ENCODE results near the gene CD22. TPM values are rescaled to one million over a fixed set of nuclear protein-coding genes. Genes with fewer than 3 reads are reported as not detected.

The CD22 gene
- total and polyA plus RNA-seq, 2 of the 8 experiments (the other 6 are each of a cell fraction or from before 2014, with no cell fraction given) = 0.06 to 0.60 TPM

- Histone ChIP-seq H3K4ac (replicated peaks; ENCODE audit: insufficient read length, low read depth, low read length) (no peak overlapping the region), H3K9ac (replicated peaks in 1 of 4; ENCODE audit: extremely low read depth in 1 of 4, low read depth in 3 of 4, low read length in 3 of 4) (no peak overlapping the region), H3K56ac (replicated peaks; ENCODE audit: insufficient read length, low read depth, low read length) (no peak overlapping the region), H3K4me1 (replicated peaks in 1 of 4; ENCODE audit: control insufficient read depth in 3 of 4, insufficient read depth in 4 of 4, low read length in 3 of 4) (peaks cover 0 to 13% (median 7%) of the 10 kb centered on the region in 4 experiments; a peak in 6 of 7 replicates), H3K9me3 (ENCODE audit: insufficient read depth in 2 of 2, low read depth in 1 of 2, low read length in 1 of 2) (no peaks in the 10 kb centered on the region), H3K18ac (ENCODE audit: extremely low read depth, low read length) (no peak overlapping the region), H2BK20ac (ENCODE audit: low read length) (no peak overlapping the region), H2BK15ac (ENCODE audit: low read length) (no peak overlapping the region), H3K27me3 (replicated peaks in 1 of 4; ENCODE audit: control insufficient read depth in 3 of 4, extremely low read depth in 1 of 4, insufficient read depth in 3 of 4, low read length in 3 of 4) (no peaks in the 10 kb centered on the region; a peak in 1 of 7 replicates), H4K5ac (ENCODE audit: insufficient read length, low read depth, low read length) (no peak overlapping the region), H3K79me2 (ENCODE audit: control insufficient read depth in 1 of 2, insufficient read depth in 2 of 2, low read length in 2 of 2) (no peaks in the 10 kb centered on the region), H3K79me1 (ENCODE audit: low read depth, low read length) (no peaks in the 10 kb centered on the region), H2BK12ac (ENCODE audit: low read depth, low read length) (no peak overlapping the region), H4K8ac (ENCODE audit: extremely low read depth, insufficient read depth, low read length) (no peak overlapping the region), H3K23me2 (ENCODE audit: low read depth, low read length) (no peaks in the 10 kb centered on the region), H3K36me3 (ENCODE audit: control insufficient read depth in 2 of 4, insufficient read depth in 4 of 4, low read length in 3 of 4) (no peaks in the 10 kb centered on the region), H2BK5ac (ENCODE audit: low read depth, low read length) (no peak overlapping the region), H3K14ac (ENCODE audit: insufficient read length) (no peak overlapping the region), H3K4me3 (ENCODE audit: extremely low read depth in 1 of 4, insufficient read depth in 2 of 4, low read depth in 3 of 4, low read length in 4 of 4) (no peak overlapping the region), H2BK120ac (replicated peaks; ENCODE audit: low read depth, low read length) (no peak overlapping the region), H4K20me1 (replicated peaks in 1 of 2; ENCODE audit: control insufficient read depth in 1 of 2, insufficient read depth in 2 of 2, low read length in 2 of 2) (no peaks in the 10 kb centered on the region), H2AFZ (ENCODE audit: low read length) (no peak overlapping the region), H3K4me2 (ENCODE audit: insufficient read depth in 1 of 2, low read depth in 2 of 2, low read length in 2 of 2) (no peak overlapping the region), H2AK5ac (ENCODE audit: low read depth, low read length) (no peak overlapping the region), H3K23ac (ENCODE audit: insufficient read length) (no peak overlapping the region), H4K91ac (replicated peaks; ENCODE audit: insufficient read length, low read length) (no peak overlapping the region), H3K27ac (ENCODE audit: low read depth, low read length) (no peak overlapping the region)
- CTCF ChIA-PET (ENCODE audit: partially characterized antibody) = interaction anchor here (1.0 to 2.1 kb wide), 5 partner anchors 8 to 146 kb away, joined by 4 to 14 read pairs (median 5); partner anchors contain the start of gene FXYD7
- DNase-seq (ENCODE audit: low read depth in 1 of 2, low spot score in 2 of 2) = no peak
- 77% methylated on average over 2 of the region's 2 CpGs; no CpG with 5 or more reads in 1 of the 2 experiments for WGBS, 2 experiments (ENCODE audit: extremely low coverage in 1 of 2, insufficient coverage in 1 of 2, insufficient read length in 1 of 2, insufficient replicate concordance in 2 of 2, low coverage in 1 of 2, low lambda C conversion rate in 2 of 2, missing lambda C conversion rate in 1 of 2)
- no peak for FAIRE-seq
- POLR2A ChIA-PET (ENCODE audit: partially characterized antibody) = interaction anchor here (1.3 to 2.1 kb wide), 2 partner anchors 9 to 17 kb away, joined by 6 to 9 read pairs; no protein-coding TSS in a partner anchor
- TF ChIP-seq NANOG (IDR thresholded peaks at IDR 0.05; ENCODE audit: insufficient read depth, low read depth, low read length, poor library complexity, severe bottlenecking) = no peak
- TF ChIP-seq USF2 (IDR thresholded peaks at IDR 0.05; ENCODE audit: low read length) = no peak
- no peak for TF ChIP-seq CBX8 (IDR thresholded peaks at IDR 0.05; ENCODE audit: borderline replicate concordance, low read depth, low read length)
- no peak for TF ChIP-seq ASH2L (IDR thresholded peaks at IDR 0.05; ENCODE audit: low read length)
- no peak for TF ChIP-seq POU5F1 (IDR thresholded peaks at IDR 0.05; ENCODE audit: low read depth, low read length)
- no peak for TF ChIP-seq POLR2A (IDR thresholded peaks at IDR 0.05; ENCODE audit: control extremely low read depth in 1 of 2, low read depth in 2 of 2, low read length in 2 of 2)
- TF ChIP-seq RBBP5 (IDR thresholded peaks at IDR 0.05; ENCODE audit: borderline replicate concordance, low read depth, low read length) = no peak
- no peak for TF ChIP-seq JUN (IDR thresholded peaks at IDR 0.05; ENCODE audit: low read depth, low read length)
- TF ChIP-seq BCL11A (IDR thresholded peaks at IDR 0.05; ENCODE audit: low read depth in 2 of 2, low read length in 2 of 2) = no peak
- no peak for TF ChIP-seq E2F6 (IDR thresholded peaks at IDR 0.05)
- no peak for TF ChIP-seq YY1 (IDR thresholded peaks at IDR 0.05; ENCODE audit: low read depth, low read length)
- TF ChIP-seq TAF7 (optimal IDR thresholded peaks at IDR 0.05; ENCODE audit: borderline replicate concordance, low read depth, low read length) = no peak
- no peak for TF ChIP-seq SUZ12 (IDR thresholded peaks at IDR 0.05; ENCODE audit: low read length)
These were observed 40.7 kb upstream of the CD22 start for GRCh38 chr19:35288331-35288730.

All from H1 (cell line).